Measurements from ENCODE around the gene MYH14. TPM values are rescaled to one million over a fixed set of nuclear protein-coding genes. Genes with fewer than 3 reads are reported as not detected.
A peak's percentile ranks its signal among the peaks of the same experiment; 100 is the strongest.

The MYH14 gene
- total and polyA plus RNA-seq, 2 of the 8 experiments (the other 6 are each of a cell fraction or from before 2014, with no cell fraction given): 17.3 to 28.6 TPM

DNA sequence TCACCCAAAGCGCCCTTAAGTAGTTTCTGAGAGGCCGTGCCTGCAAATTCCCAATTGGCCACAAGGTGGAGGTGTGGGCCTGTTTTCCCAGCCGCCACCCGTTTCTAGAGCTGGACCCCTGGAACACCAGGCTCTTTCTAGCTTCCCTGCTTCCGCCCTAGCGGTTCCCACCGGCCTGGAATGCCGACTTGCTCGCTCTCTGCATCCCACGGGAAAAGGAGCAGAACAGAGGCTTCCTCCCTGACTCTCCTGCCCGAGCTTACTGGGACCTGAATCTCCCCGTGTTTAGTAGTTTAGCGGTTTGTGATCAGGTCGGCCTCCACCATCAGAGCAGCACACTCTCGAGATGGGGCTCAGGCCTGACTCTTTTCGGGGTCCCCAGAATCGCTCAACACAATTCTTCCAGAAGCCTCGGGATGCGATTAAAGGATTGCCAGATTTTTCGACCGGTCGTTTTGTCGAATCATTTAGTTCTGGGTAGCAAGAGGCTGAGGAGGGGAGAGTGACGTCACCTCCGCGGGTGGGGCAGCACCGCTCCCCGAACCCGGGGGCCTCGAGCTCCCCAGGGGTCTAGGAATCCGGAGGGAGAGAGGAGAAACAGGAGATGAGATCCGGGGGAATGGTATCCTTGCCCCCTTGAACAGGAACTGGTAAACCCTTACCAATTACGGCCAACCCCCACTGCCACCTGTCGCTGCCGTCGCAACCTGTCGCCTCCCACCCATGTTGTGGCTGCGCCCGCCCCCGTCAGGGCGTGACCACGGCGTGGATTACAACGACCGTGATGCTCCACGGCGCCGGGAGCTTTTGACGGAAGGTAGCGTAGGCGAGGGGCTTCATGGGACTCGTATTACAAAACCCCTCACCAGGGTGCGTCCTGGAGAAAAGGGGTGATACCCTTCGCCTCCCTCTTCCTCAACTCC is 154.0 kb downstream of the MYH14 start:
- H3K79me1 ChIP-seq (ENCODE audit: low read depth, low read length): no peaks in the 10 kb centered on the region
- no peak overlapping the region for H2BK5ac ChIP-seq (ENCODE audit: low read depth, low read length)
- WGBS, 2 experiments (ENCODE audit: extremely low coverage in 1 of 2, insufficient coverage in 1 of 2, insufficient read length in 1 of 2, insufficient replicate concordance in 2 of 2, low coverage in 1 of 2, low lambda C conversion rate in 2 of 2, missing lambda C conversion rate in 1 of 2): 71% methylated on average over 49 of the region's 54 CpGs; no CpG with 5 or more reads in 1 of the 2 experiments
- peak overlapping the region in 1 of 4 experiments; percentile 16; a peak in 1 of 8 replicates for H3K4me3 ChIP-seq (ENCODE audit: extremely low read depth in 1 of 4, insufficient read depth in 2 of 4, low read depth in 3 of 4, low read length in 4 of 4)
- H4K5ac ChIP-seq (ENCODE audit: insufficient read length, low read depth, low read length): no peak overlapping the region
- peaks cover 0 to 2% (median 0%) of the 10 kb centered on the region in 4 experiments; a peak in 2 of 7 replicates for H3K4me1 ChIP-seq (replicated peaks in 1 of 4; ENCODE audit: control insufficient read depth in 3 of 4, insufficient read depth in 4 of 4, low read length in 3 of 4)
- H3K27ac ChIP-seq (ENCODE audit: low read depth, low read length): no peak overlapping the region
- H3K27me3 ChIP-seq (replicated peaks in 1 of 4; ENCODE audit: control insufficient read depth in 3 of 4, extremely low read depth in 1 of 4, insufficient read depth in 3 of 4, low read length in 3 of 4): no peaks in the 10 kb centered on the region; a peak in 2 of 7 replicates
- H2BK15ac ChIP-seq (ENCODE audit: low read length): no peak overlapping the region
- H3K79me2 ChIP-seq (ENCODE audit: control insufficient read depth in 1 of 2, insufficient read depth in 2 of 2, low read length in 2 of 2): no peaks in the 10 kb centered on the region
- no peaks in the 10 kb centered on the region for H4K20me1 ChIP-seq (replicated peaks in 1 of 2; ENCODE audit: control insufficient read depth in 1 of 2, insufficient read depth in 2 of 2, low read length in 2 of 2)
- H2BK20ac ChIP-seq (ENCODE audit: low read length): no peak overlapping the region
- no peak overlapping the region for H2AK5ac ChIP-seq (ENCODE audit: low read depth, low read length)
- no peak overlapping the region for H3K14ac ChIP-seq (ENCODE audit: insufficient read length)
- no peak overlapping the region for H4K8ac ChIP-seq (ENCODE audit: extremely low read depth, insufficient read depth, low read length)
- DNase-seq (ENCODE audit: low read depth in 1 of 2, low spot score in 2 of 2) (peak; percentile 56 to 95), FAIRE-seq (peak; percentile 76)
- no peaks in the 10 kb centered on the region for H3K9me3 ChIP-seq (ENCODE audit: insufficient read depth in 2 of 2, low read depth in 1 of 2, low read length in 1 of 2)
- H3K36me3 ChIP-seq (ENCODE audit: control insufficient read depth in 2 of 4, insufficient read depth in 4 of 4, low read length in 3 of 4): no peaks in the 10 kb centered on the region
- no peak overlapping the region for H3K23ac ChIP-seq (ENCODE audit: insufficient read length)
- ChIA-PET POLR2A (ENCODE audit: partially characterized antibody) (interaction anchor here (0.8 to 1.4 kb wide), 6 partner anchors 14 to 122 kb away, joined by 3 to 4 read pairs (median 4); partner anchors contain the start of gene POLD1), CTCF (ENCODE audit: partially characterized antibody) (interaction anchor here (0.7 to 3.2 kb wide), 35 partner anchors 9 to 565 kb away, joined by 3 to 13 read pairs (median 4); partner anchors contain the start of genes NAPSA and NR1H2)
- H3K18ac ChIP-seq (ENCODE audit: extremely low read depth, low read length): no peak overlapping the region
- no peaks in the 10 kb centered on the region for H3K23me2 ChIP-seq (ENCODE audit: low read depth, low read length)
- no peak overlapping the region for H2BK120ac ChIP-seq (replicated peaks; ENCODE audit: low read depth, low read length)
- H3K9ac ChIP-seq (replicated peaks in 1 of 4; ENCODE audit: extremely low read depth in 1 of 4, low read depth in 3 of 4, low read length in 3 of 4): no peak overlapping the region
- no peak overlapping the region for H4K91ac ChIP-seq (replicated peaks; ENCODE audit: insufficient read length, low read length)
- no peak overlapping the region for H2AFZ ChIP-seq (ENCODE audit: low read length)
- peak overlapping the region in 1 of 2 experiments; percentile 36; a peak in 1 of 4 replicates for H3K4me2 ChIP-seq (ENCODE audit: insufficient read depth in 1 of 2, low read depth in 2 of 2, low read length in 2 of 2)
- H3K4ac ChIP-seq (replicated peaks; ENCODE audit: insufficient read length, low read depth, low read length): no peak overlapping the region
- H3K56ac ChIP-seq (replicated peaks; ENCODE audit: insufficient read length, low read depth, low read length): no peak overlapping the region
- H2BK12ac ChIP-seq (ENCODE audit: low read depth, low read length): no peak overlapping the region
- peak; percentile 19; the same call in 1 of the 2 replicates for TF ChIP-seq TBP (IDR thresholded peaks at IDR 0.05; ENCODE audit: low read depth, low read length)
- TF ChIP-seq ZNF274 (IDR thresholded peaks at IDR 0.05; ENCODE audit: borderline replicate concordance, extremely low read depth, low read length): no peak
- TF ChIP-seq HDAC6 (IDR thresholded peaks at IDR 0.05; ENCODE audit: low read depth, low read length): no peak
- TF ChIP-seq TAF1 (IDR thresholded peaks at IDR 0.05; ENCODE audit: low read depth, low read length): no peak
- TF ChIP-seq MAX (IDR thresholded peaks at IDR 0.05): no peak
- TF ChIP-seq, protein P1, sequence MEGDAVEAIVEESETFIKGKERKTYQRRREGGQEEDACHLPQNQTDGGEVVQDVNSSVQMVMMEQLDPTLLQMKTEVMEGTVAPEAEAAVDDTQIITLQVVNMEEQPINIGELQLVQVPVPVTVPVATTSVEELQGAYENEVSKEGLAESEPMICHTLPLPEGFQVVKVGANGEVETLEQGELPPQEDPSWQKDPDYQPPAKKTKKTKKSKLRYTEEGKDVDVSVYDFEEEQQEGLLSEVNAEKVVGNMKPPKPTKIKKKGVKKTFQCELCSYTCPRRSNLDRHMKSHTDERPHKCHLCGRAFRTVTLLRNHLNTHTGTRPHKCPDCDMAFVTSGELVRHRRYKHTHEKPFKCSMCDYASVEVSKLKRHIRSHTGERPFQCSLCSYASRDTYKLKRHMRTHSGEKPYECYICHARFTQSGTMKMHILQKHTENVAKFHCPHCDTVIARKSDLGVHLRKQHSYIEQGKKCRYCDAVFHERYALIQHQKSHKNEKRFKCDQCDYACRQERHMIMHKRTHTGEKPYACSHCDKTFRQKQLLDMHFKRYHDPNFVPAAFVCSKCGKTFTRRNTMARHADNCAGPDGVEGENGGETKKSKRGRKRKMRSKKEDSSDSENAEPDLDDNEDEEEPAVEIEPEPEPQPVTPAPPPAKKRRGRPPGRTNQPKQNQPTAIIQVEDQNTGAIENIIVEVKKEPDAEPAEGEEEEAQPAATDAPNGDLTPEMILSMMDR (IDR thresholded peaks at IDR 0.05; ENCODE audit: control extremely low read depth in 1 of 3, insufficient read depth in 1 of 3, low read depth in 1 of 3, low read length in 3 of 3): peak; percentile 71 to 87 (median 82)
- no peak for TF ChIP-seq KDM1A (IDR thresholded peaks at IDR 0.05; ENCODE audit: borderline replicate concordance, low read length)
- TF ChIP-seq SP2 (IDR thresholded peaks at IDR 0.05; ENCODE audit: low read length): no peak
- no peak for TF ChIP-seq MAFK (IDR thresholded peaks at IDR 0.05; ENCODE audit: low read depth, low read length)
